ENCODE data around the gene ACTN4. TPM values are rescaled to one million over a fixed set of nuclear protein-coding genes. Genes with fewer than 3 reads are reported as not detected.

The ACTN4 gene
- total RNA-seq, 1 donor from 2014 or later: 329 TPM

DNA sequence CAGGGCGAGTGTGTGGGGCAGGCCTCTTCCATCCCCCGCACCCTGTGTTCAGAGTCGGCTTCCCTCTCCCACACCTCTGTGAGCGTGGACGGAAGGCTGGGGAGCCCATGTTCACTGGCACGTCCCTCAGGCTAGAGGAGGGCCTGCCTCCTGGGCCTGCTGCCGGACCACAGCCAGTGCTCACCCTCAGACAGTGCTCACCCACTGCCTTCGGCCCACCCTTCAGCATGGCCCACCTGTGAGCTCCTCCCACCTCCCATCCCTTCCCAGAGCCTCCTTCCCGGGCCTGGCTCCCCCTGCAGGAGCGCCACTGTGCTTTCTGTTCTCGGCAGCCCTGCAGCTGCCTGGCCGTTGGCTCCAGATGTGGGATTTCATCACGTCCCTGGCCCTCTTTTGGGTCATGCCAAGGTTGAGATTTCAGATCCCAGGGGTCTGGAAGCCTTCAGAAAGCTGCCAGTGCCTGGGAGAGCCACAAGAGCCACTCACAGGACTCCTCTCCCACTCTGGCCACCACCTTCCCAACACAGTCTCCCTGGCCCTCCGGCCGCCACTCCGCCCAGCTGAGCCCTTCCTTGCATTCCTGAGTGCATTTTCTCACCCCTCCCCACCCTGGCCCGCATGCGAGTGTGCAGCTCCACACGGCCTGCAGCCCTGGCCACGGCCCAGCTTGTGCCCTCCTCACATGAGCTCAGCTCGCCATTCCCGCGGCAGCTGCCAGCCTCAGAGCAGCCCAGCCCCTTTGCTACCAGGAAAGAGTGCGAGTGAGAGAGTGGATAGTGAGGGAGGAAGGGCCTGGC, 71.5 kb downstream of the ACTN4 start:
- H3K4me1 Mint-ChIP-seq (ENCODE audit: low read depth): no peaks in the 10 kb centered on the region
- peaks cover 43% of the 10 kb centered on the region for H3K36me3 Mint-ChIP-seq (ENCODE audit: low read depth)
- no peak for DNase-seq (ENCODE audit: low spot score)
- no peaks in the 10 kb centered on the region for H3K27me3 Mint-ChIP-seq (ENCODE audit: low read depth)
- no peak overlapping the region for H3K4me3 Mint-ChIP-seq (ENCODE audit: low read depth)
- no peaks in the 10 kb centered on the region for H3K9me3 Mint-ChIP-seq
- no peak overlapping the region for H3K27ac Mint-ChIP-seq
- intact Hi-C loops (cut with micrococcal nuclease): no loop called here

DNA sequence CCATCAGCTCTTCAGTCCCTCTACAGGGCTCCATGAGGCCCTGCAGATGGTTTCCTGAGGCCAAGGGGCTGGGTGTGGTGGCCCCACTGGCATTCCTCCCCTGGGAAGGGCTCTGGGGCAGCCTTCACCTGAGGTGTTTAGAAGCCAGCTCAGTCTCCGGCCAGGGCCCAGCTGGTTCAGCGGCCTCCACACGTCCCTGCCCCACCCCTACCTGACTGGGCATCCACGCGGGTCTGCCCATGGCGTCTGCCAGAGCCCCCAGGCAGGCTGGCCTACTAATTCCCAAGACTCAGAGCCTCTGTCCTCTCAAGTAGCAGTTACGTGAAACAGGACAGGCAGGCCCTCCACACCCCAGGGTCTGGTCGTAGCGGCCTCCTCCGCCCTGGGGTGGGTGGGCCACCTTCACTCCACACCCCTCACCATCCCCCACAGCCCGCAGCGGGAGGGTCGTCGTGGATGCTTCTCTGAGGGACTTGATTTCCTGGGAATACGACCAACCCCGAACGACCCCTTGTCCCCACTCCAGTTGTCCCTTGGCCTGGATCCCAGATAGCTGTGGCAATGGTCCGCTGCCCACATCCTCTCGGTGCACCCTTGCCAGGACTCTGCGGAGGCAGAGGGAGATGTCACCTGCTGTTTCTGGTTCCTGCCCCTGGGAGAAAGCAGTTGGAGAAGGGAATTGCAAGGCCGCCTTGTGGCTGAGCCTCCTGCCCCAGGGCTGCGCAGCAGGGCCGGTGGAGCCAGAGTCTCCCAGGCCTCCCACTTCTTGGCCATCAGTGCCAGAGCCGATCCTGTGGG, 72.5 kb downstream of the ACTN4 start:
- H3K27me3 Mint-ChIP-seq (ENCODE audit: low read depth): no peaks in the 10 kb centered on the region

DNA sequence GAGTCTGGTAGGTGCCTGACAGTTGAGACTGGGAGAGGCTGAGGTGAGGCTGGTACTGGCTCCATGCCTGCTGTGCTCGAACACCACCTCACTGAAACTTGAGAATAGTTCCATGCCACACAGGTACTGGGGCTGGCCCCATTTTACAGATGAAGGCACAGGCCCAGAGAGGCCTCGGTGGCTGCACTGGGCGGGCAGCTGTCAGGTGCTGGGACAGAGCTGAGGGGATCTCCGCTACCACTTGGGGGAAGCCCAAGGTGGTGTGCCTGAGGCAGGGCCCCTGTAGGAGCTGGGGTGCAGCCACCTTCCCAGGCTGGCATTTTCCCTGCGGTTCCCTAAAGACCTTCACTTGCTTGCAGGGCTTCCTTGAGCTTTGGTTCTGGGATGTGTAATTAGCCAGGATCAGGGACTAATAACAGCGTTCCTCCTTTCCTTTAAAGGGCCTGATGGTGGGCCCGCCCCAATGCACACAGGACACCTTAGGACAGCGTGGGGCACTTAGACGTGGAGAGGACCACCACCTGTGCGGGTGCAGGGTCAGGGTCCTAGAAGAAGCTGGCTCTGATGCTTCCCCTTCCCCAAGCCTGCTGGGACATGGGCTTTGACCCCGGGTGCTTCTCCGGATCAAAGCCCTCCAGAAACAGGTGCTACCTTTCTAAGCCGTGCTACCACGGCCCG, 73.2 kb downstream of the ACTN4 start:
- peaks cover 41% of the 10 kb centered on the region for H3K36me3 Mint-ChIP-seq (ENCODE audit: low read depth)
- intact Hi-C loops (cut with micrococcal nuclease): no loop called here
- no peak overlapping the region for H3K4me3 Mint-ChIP-seq (ENCODE audit: low read depth)
- no peak overlapping the region for H3K27ac Mint-ChIP-seq
- no peaks in the 10 kb centered on the region for H3K9me3 Mint-ChIP-seq
- no peaks in the 10 kb centered on the region for H3K4me1 Mint-ChIP-seq (ENCODE audit: low read depth)
- DNase-seq (ENCODE audit: low spot score): no peak
- H3K27me3 Mint-ChIP-seq (ENCODE audit: low read depth): no peaks in the 10 kb centered on the region

More for the DNA sequence above, 72.5 kb downstream of the ACTN4 start:
- intact Hi-C loops (cut with micrococcal nuclease): no loop called here
- H3K27ac Mint-ChIP-seq: no peak overlapping the region
- H3K36me3 Mint-ChIP-seq (ENCODE audit: low read depth): peaks cover 38% of the 10 kb centered on the region
- H3K4me3 Mint-ChIP-seq (ENCODE audit: low read depth): no peak overlapping the region
- DNase-seq (ENCODE audit: low spot score): no peak
- no peaks in the 10 kb centered on the region for H3K9me3 Mint-ChIP-seq
- no peaks in the 10 kb centered on the region for H3K4me1 Mint-ChIP-seq (ENCODE audit: low read depth)

DNA sequence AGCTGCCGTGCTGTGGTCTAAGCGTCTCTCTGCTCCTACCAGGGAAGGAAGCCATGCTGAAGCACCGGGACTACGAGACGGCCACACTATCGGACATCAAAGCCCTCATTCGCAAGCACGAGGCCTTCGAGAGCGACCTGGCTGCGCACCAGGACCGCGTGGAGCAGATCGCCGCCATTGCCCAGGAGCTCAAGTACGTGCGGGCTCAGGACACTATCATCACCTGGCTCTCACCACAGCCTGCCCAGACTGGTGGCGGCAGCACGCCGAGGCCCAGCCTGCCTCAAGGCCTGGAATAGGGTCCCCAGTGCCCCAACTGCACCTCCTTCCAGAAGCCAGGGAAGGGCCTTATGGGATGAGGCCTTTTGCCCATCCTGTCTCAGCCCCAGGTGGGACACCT, 74.0 kb downstream of the ACTN4 start:
- Mint-ChIP-seq H3K9me3 (no peaks in the 10 kb centered on the region), H3K4me3 (ENCODE audit: low read depth) (no peak overlapping the region), H3K4me1 (ENCODE audit: low read depth) (peaks cover 2% of the 10 kb centered on the region), H3K27me3 (ENCODE audit: low read depth) (no peaks in the 10 kb centered on the region), H3K36me3 (ENCODE audit: low read depth) (peaks cover 45% of the 10 kb centered on the region), H3K27ac (no peak overlapping the region)
- intact Hi-C loops (cut with micrococcal nuclease): no loop called here
- DNase-seq (ENCODE audit: low spot score): no peak

DNA sequence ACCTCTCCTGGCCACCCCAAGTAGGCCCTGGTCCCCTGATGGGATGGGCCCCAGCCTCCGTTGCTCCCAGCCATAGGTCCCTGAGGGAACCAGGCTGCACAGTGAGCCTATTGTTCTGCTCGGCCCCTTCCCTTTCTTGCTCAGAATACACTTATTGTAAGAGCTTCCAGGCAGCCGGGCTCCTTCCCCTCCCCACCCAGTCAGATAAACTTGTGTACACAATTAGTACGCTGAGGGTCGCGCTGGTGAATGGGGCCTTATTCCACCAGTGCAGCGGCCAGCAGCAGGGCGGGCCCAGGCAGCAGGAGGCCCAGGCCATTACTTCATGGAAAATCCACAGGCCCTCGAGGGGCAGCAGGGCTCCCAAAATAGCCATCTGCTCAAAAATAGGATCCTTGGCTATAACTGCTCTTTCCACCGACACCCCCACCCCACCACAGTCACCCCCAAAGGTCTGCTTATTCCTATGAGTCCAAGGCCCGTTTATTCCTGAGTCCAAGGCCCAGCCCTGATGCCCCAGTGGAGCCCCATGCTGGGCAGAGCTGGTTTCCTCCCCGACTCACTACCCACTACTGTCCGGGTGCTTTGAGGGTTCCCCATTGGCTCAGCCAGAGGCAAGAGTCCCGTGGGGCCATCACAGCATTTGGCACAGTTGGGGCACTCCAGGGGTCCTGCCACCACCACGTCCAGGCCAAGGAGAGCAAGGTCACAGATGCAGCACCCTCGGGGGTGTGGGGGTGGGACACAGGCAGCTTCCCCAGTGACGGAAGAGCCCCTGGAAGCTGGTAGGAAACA, 74.7 kb downstream of the ACTN4 start:
- no peak overlapping the region for H3K4me3 Mint-ChIP-seq (ENCODE audit: low read depth)
- DNase-seq (ENCODE audit: low spot score): no peak
- H3K4me1 Mint-ChIP-seq (ENCODE audit: low read depth): peaks cover 2% of the 10 kb centered on the region
- H3K27ac Mint-ChIP-seq: no peak overlapping the region
- intact Hi-C loops (cut with micrococcal nuclease): no loop called here
- peaks cover 50% of the 10 kb centered on the region for H3K36me3 Mint-ChIP-seq (ENCODE audit: low read depth)
- no peaks in the 10 kb centered on the region for H3K27me3 Mint-ChIP-seq (ENCODE audit: low read depth)
- H3K9me3 Mint-ChIP-seq: no peaks in the 10 kb centered on the region

DNA sequence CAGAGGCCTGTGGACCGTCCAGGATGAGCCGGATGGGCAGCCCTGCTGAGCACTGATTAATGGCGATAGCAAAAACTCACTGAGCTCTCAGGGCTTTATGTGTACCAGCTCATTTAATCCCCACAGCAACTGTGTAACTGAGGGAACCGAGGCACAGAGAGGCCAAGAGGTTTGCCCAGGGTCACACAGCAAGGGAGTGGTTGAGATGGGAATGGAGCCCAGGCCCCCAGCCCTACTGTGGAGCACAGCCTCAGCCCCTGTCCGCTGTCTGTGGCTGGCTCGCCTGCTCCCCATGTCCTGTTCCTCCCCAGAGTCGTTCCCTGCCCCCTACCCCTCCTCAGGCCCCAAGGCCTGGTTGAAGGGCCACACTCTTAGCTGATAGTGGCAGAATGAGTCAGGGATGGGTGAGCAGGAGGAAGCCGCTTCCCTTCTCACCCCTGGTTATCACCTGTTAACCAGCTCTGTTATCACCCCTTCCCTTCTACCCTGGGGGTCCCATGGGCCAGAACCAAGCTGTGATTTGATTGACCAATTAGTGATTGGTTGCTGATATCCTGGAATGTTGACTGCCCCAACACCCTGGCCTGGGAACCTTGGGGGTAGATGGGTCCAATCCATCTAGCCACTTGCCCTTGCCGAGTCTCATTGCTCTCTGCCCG, 75.6 kb downstream of the ACTN4 start:
- no peak overlapping the region for H3K27ac Mint-ChIP-seq
- H3K9me3 Mint-ChIP-seq: no peaks in the 10 kb centered on the region
- peaks cover 53% of the 10 kb centered on the region for H3K36me3 Mint-ChIP-seq (ENCODE audit: low read depth)
- no peaks in the 10 kb centered on the region for H3K27me3 Mint-ChIP-seq (ENCODE audit: low read depth)
- no peak for DNase-seq (ENCODE audit: low spot score)
- H3K4me1 Mint-ChIP-seq (ENCODE audit: low read depth): peaks cover 2% of the 10 kb centered on the region
- no peak overlapping the region for H3K4me3 Mint-ChIP-seq (ENCODE audit: low read depth)
- intact Hi-C loops (cut with micrococcal nuclease): no loop called here

DNA sequence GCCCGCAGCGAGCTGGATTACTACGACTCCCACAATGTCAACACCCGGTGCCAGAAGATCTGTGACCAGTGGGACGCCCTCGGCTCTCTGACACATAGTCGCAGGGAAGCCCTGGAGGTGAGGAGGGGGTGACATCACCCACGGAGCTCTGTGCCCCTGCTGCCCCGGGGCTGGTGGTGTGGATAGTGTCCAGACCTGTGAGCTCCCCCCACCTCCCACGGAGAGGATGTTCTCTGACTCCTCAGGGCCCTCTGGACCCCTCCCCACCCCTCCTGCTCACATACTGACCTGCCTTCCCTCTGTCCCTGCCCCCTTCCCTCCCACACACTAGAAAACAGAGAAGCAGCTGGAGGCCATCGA, 76.1 kb downstream of the ACTN4 start:
- peaks cover 57% of the 10 kb centered on the region for H3K36me3 Mint-ChIP-seq (ENCODE audit: low read depth)
- peaks cover 2% of the 10 kb centered on the region for H3K4me1 Mint-ChIP-seq (ENCODE audit: low read depth)
- intact Hi-C loops (cut with micrococcal nuclease): no loop called here
- H3K27me3 Mint-ChIP-seq (ENCODE audit: low read depth): no peaks in the 10 kb centered on the region
- no peak overlapping the region for H3K4me3 Mint-ChIP-seq (ENCODE audit: low read depth)
- H3K27ac Mint-ChIP-seq: no peak overlapping the region
- no peak for DNase-seq (ENCODE audit: low spot score)
- no peaks in the 10 kb centered on the region for H3K9me3 Mint-ChIP-seq

DNA sequence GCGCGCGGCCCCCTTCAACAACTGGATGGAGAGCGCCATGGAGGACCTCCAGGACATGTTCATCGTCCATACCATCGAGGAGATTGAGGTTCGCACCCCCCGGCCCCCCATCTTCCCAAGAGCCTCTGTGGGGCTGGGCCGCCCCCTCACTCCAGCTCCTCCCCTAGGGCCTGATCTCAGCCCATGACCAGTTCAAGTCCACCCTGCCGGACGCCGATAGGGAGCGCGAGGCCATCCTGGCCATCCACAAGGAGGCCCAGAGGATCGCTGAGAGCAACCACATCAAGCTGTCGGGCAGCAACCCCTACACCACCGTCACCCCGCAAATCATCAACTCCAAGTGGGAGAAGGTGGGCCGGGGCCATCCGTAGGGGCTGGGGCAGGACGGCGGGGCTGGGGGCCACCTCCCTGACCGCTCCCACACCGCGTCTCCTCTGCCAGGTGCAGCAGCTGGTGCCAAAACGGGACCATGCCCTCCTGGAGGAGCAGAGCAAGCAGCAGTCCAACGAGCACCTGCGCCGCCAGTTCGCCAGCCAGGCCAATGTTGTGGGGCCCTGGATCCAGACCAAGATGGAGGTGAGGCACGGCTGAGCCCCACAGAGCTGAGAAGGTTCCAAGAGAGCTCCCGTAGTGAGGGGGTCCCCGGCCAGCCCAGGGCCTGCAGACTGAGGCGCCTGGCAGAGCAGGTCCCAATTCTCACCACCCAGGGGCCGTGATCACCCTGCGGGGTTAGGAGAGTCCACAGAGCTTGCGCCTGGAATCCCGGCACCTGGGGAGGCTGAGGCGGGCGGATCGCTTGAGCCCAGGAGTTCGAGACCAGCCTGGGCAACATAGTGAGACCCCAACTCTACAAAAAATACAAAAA, 76.8 kb downstream of the ACTN4 start:
- Mint-ChIP-seq H3K4me1 (ENCODE audit: low read depth) (peaks cover 2% of the 10 kb centered on the region), H3K4me3 (ENCODE audit: low read depth) (no peak overlapping the region), H3K36me3 (ENCODE audit: low read depth) (peaks cover 54% of the 10 kb centered on the region), H3K9me3 (no peaks in the 10 kb centered on the region), H3K27me3 (ENCODE audit: low read depth) (no peaks in the 10 kb centered on the region), H3K27ac (no peak overlapping the region)
- intact Hi-C loops (cut with micrococcal nuclease): no loop called here
- no peak for DNase-seq (ENCODE audit: low spot score)

DNA sequence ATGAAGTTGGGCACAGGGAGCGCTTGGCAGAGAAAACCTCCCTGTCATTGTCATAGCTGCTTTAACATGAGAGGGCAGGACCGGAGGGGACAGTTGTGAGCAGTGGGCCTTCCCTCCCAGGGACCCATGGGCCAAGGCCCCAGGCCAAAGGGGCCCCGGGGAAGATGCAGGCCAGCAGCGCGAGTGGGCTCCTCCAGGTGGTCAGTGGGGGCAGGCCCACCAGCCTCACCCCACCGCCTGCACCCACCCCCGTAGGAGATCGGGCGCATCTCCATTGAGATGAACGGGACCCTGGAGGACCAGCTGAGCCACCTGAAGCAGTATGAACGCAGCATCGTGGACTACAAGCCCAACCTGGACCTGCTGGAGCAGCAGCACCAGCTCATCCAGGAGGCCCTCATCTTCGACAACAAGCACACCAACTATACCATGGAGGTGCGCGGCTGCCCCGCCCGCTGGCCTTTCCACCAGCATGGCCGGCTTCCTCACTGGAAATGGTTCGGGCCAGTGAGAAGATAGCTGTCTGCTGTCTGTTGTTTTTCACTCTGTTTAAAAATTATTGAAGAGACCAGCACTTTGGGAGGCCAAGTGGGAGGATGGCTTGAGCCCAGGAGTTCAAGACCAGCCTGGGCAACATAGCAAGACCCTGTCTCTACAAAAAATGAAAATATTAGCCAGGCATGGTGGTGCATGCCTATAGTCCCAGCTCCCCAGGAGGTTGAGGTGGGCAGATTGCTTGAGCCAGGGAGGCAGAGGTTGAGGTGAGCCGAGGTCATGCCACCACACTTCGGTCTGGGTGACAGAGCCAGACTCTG, 78.2 kb downstream of the ACTN4 start:
- peaks cover 64% of the 10 kb centered on the region for H3K36me3 Mint-ChIP-seq (ENCODE audit: low read depth)

DNA sequence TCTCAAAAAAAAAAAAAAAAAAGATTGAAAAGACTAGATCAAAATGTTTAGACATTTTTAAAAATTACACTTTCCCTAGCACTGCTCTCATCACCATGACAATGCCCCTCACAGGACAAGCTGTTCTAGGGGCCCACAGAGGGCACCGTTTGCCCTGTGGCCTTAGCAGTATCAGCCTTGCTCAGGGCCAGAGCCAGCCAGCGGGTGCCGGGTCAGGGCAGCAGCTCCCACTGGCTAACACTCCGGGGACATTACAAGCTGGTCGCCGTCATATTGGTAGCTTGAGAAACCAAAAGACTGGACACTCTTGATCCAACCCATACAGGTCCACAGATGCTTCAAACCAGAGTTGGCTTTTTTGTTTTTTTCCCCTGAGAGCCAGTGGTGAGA, 78.8 kb downstream of the ACTN4 start:
- Mint-ChIP-seq H3K4me1 (ENCODE audit: low read depth) (peaks cover 4% of the 10 kb centered on the region), H3K27me3 (ENCODE audit: low read depth) (no peaks in the 10 kb centered on the region), H3K27ac (no peak overlapping the region), H3K9me3 (no peaks in the 10 kb centered on the region), H3K36me3 (ENCODE audit: low read depth) (peaks cover 62% of the 10 kb centered on the region), H3K4me3 (ENCODE audit: low read depth) (no peak overlapping the region)
- intact Hi-C loops (cut with micrococcal nuclease): no loop called here
- no peak for DNase-seq (ENCODE audit: low spot score)

More for the DNA sequence above, 78.2 kb downstream of the ACTN4 start:
- no peaks in the 10 kb centered on the region for H3K27me3 Mint-ChIP-seq (ENCODE audit: low read depth)
- intact Hi-C loops (cut with micrococcal nuclease): no loop called here
- H3K4me1 Mint-ChIP-seq (ENCODE audit: low read depth): peaks cover 4% of the 10 kb centered on the region
- H3K4me3 Mint-ChIP-seq (ENCODE audit: low read depth): no peak overlapping the region
- DNase-seq (ENCODE audit: low spot score): no peak
- H3K27ac Mint-ChIP-seq: no peak overlapping the region
- no peaks in the 10 kb centered on the region for H3K9me3 Mint-ChIP-seq

DNA sequence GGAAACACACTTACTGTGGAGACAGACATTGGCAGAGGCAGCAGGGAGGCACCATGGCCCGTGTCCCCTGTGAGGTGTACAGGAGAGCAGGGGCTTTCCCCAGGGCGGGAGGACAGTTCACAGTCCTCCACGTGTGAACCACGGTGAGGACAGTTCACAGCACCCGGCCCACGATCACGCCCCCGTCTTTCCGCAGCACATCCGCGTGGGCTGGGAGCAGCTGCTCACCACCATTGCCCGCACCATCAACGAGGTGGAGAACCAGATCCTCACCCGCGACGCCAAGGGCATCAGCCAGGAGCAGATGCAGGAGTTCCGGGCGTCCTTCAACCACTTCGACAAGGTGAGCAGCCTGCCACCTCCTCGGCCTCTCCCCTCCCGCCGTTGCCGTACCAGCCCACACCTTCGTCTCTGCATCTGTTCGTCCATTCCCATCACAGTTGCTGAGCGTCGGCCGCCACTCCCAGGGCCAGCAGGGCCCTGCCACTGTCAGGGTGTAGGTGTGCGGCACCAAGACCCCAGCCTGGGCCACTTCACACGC, 79.4 kb downstream of the ACTN4 start:
- DNase-seq (ENCODE audit: low spot score): no peak
- H3K27me3 Mint-ChIP-seq (ENCODE audit: low read depth): no peaks in the 10 kb centered on the region
- H3K4me3 Mint-ChIP-seq (ENCODE audit: low read depth): no peak overlapping the region
- intact Hi-C loops (cut with micrococcal nuclease): no loop called here
- H3K27ac Mint-ChIP-seq: no peak overlapping the region
- H3K4me1 Mint-ChIP-seq (ENCODE audit: low read depth): peaks cover 4% of the 10 kb centered on the region
- no peaks in the 10 kb centered on the region for H3K9me3 Mint-ChIP-seq
- H3K36me3 Mint-ChIP-seq (ENCODE audit: low read depth): peaks cover 62% of the 10 kb centered on the region
